Esophagus squamous epithelium (tissue), 5 donors: ENCODE results near the gene MYO5A. TPM values are rescaled to one million over a fixed set of nuclear protein-coding genes. Genes with fewer than 3 reads are reported as not detected.

Source experiments
- DNase-seq: peaks from one replicate; lab custom pipeline; 2025; lab: John Stamatoyannopoulos, UW
- H3K27ac ChIP-seq, 4 donors: fragments of 200-600 bp; sonication (generic); one replicate each; pipeline ENCODE4 v1.5.1; 2016 to 2019; ENCODE audit warnings: mild to moderate bottlenecking in 1 of 4
- H3K27me3 ChIP-seq, 4 donors: fragments of 200-600 bp; sonication (generic); 1 replicate in 3 of 4; 2 replicates in 1 of 4; pipeline versions ENCODE4 v1.5.1 to v1.6.0; 2017 to 2021; ENCODE audit warnings: antibody characterized with exemption in 1 of 4
- H3K36me3 ChIP-seq, 3 donors: fragments of 200-600 bp; sonication (generic); one replicate each; pipeline ENCODE4 v1.5.1; 2016 to 2019
- H3K4me1 ChIP-seq, 3 donors: fragments of 200-600 bp; sonication (generic); one replicate each; pipeline ENCODE4 v1.5.1; 2017 to 2019
- H3K4me3 ChIP-seq, 4 donors: fragments of 200-600 bp; sonication (generic); 1 replicate in 3 of 4; 2 replicates in 1 of 4; pipeline ENCODE4 v1.5.1; 2016 to 2019; ENCODE audit warnings: mild to moderate bottlenecking in 2 of 4, moderate library complexity in 1 of 4
- H3K9me3 ChIP-seq, 3 donors: fragments of 200-600 bp; sonication (generic); one replicate each; pipeline ENCODE4 v1.5.1; 2016 to 2019
- POLR2A ChIP-seq, 4 donors: fragments of 450-650 bp; IDR thresholded peaks; one replicate each; pipeline ENCODE4 v1.6.1; 2017; ENCODE audit warnings: antibody characterized with exemption in 4 of 4, mild to moderate bottlenecking in 4 of 4, moderate library complexity in 3 of 4
- WGBS, 2 donors: methylation state at CpG; one replicate each; pipeline ENCODE4 v1.1.5; 2018; 5-methylcytosine and 5-hydroxymethylcytosine counted together
- intact Hi-C: fragments of 100-400 bp; cut with DNase I; formaldehyde crosslinking; loops from one replicate; pipeline ENCODE4 v1.15.0; 2022
- total RNA-seq, 4 donors: library from RNA; depleted of rRNA; stranded (reverse); fragments of >200 nt; gene quantifications; one replicate each; pipeline ENCODE4 v1.1.0, GENCODE V29; 2016
- TF ChIP-seq, protein P1 (sequence below), 6 experiments: fragments of 450-650 bp in 4 of 6; fragments of 200-600 bp in 2 of 6; sonication (generic) in 2 of 6; IDR thresholded peaks; one replicate each; pipeline ENCODE4 v1.5.1; 2016 to 2019; ENCODE audit warnings: antibody characterized with exemption in 6 of 6, mild to moderate bottlenecking in 4 of 6, moderate library complexity in 4 of 6
- donor health status: DM: yes; HTN: yes; CAD: no.

MYO5A gene
- total RNA-seq, 4 donors from 2014 or later: 11.3 to 24.6 (median 22.3) TPM

DNA sequence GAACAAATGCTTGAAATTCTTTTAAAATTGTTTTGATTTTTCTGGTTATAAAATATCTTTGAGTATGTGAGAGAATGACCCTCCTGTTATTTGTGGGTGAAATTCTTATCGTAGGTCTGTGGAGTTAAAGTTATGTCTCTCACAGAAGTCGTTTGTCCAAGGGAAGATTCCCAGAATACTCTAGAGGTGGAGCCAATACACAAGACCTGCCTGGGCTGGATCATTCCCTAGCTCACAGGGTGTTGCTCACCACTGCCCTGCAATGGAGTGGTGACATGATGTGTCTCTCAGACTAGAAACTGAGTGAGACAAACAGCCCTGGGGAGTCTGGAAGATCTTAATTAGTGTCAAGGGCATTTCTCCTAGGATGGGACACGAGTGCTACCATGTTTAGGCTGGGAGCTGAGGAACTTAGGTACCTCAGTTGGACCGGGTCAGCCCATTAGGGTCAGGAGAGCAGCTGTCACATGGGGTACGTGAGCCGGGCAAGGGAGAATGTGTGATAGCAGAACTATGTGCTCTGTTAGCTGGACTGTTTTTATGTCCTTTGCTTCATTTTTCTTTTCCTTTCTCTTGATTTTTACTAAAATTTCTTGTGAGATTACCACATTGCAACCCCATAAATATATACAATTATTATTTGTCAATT lies 179.5 kb downstream of the MYO5A start:
- Histone ChIP-seq H3K9me3 (no peaks in the 10 kb centered on the region), H3K27me3 (no peaks in the 10 kb centered on the region), H3K4me1 (no peaks in the 10 kb centered on the region), H3K4me3 (no peak overlapping the region), H3K36me3 (peaks cover 0 to 84% (median 11%) of the 10 kb centered on the region in 3 donors), H3K27ac (no peak overlapping the region)
- intact Hi-C loops: no loop called here
- no peak for TF ChIP-seq POLR2A (IDR thresholded peaks at IDR 0.05)
- TF ChIP-seq, protein P1, sequence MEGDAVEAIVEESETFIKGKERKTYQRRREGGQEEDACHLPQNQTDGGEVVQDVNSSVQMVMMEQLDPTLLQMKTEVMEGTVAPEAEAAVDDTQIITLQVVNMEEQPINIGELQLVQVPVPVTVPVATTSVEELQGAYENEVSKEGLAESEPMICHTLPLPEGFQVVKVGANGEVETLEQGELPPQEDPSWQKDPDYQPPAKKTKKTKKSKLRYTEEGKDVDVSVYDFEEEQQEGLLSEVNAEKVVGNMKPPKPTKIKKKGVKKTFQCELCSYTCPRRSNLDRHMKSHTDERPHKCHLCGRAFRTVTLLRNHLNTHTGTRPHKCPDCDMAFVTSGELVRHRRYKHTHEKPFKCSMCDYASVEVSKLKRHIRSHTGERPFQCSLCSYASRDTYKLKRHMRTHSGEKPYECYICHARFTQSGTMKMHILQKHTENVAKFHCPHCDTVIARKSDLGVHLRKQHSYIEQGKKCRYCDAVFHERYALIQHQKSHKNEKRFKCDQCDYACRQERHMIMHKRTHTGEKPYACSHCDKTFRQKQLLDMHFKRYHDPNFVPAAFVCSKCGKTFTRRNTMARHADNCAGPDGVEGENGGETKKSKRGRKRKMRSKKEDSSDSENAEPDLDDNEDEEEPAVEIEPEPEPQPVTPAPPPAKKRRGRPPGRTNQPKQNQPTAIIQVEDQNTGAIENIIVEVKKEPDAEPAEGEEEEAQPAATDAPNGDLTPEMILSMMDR (IDR thresholded peaks at IDR 0.05): no peak
- DNase-seq: no peak
- 77 to 78% methylated on average over 6 of the region's 6 CpGs for WGBS, 2 donors

DNA sequence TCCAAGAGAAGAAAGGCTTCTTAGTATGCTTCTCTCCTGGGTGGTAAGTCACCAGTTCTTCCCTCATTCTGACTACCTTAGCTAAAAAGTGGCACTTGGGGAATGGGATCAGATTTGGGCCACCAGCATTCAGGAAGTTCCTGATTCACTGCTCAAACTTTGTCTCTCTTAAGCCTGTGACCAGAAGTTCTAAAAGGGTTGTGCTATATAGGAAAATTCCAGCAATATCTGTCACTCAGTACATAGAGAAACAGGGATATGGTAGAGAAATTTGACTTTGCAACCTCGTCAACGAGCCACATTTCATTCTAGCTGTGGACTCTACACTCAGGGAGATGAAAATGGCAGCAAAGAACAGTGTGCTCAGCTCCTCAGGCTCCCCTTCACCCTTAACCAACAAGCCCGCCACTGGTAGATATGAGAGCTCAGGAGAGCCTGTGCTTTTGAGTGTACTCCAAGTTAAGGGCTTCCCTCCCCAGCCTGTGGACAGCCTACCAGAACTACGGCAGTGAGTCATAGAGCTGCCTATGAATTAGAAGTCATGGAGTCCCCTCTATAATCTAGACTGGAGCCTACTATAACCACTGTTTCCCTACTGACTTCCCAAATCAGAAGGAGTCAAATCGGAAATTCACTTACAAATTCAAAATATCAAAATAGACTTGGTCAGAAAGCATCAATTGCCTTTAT lies 180.5 kb downstream of the MYO5A start:
- H3K36me3 ChIP-seq: peaks cover 0 to 75% (median 6%) of the 10 kb centered on the region in 3 donors
- H3K27me3 ChIP-seq: no peaks in the 10 kb centered on the region
- no peak overlapping the region for H3K4me3 ChIP-seq
- WGBS, 2 donors: 92% methylated on average over 5 of the region's 5 CpGs
- intact Hi-C loops: no loop called here
- no peak overlapping the region for H3K27ac ChIP-seq
- H3K9me3 ChIP-seq: no peaks in the 10 kb centered on the region
- no peaks in the 10 kb centered on the region for H3K4me1 ChIP-seq
- TF ChIP-seq, protein P1 (IDR thresholded peaks at IDR 0.05): no peak
- TF ChIP-seq POLR2A (IDR thresholded peaks at IDR 0.05): no peak
- no peak for DNase-seq

DNA sequence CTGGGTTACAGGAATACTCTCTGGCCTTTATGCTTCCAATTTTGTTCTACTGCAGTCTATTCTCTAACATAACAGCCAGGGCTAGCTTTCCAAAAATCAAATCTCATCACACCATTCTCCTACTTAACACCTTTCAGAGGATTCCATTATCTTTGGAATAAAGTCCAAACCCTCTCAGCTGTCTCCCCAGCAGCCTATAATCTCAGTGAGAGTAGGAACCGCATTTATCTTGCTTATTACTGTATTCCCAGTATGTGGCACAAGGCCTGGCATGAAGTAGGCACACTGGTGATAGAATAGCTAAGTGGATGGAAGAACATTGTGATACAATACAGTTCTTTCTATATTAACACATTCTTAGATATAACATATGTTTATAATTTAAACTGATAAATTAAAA lies 184.1 kb downstream of the MYO5A start:
- TF ChIP-seq, protein P1 (IDR thresholded peaks at IDR 0.05): no peak
- no peak for TF ChIP-seq POLR2A (IDR thresholded peaks at IDR 0.05)
- DNase-seq: no peak
- Histone ChIP-seq H3K27ac (no peak overlapping the region), H3K27me3 (no peaks in the 10 kb centered on the region), H3K36me3 (peaks cover 0 to 50% (median 0%) of the 10 kb centered on the region in 3 donors), H3K9me3 (no peaks in the 10 kb centered on the region), H3K4me1 (no peaks in the 10 kb centered on the region), H3K4me3 (no peak overlapping the region)
- WGBS, 2 donors: 94 to 100% methylated on average over 1 of the region's 1 CpG
- intact Hi-C loops: no loop called here

DNA sequence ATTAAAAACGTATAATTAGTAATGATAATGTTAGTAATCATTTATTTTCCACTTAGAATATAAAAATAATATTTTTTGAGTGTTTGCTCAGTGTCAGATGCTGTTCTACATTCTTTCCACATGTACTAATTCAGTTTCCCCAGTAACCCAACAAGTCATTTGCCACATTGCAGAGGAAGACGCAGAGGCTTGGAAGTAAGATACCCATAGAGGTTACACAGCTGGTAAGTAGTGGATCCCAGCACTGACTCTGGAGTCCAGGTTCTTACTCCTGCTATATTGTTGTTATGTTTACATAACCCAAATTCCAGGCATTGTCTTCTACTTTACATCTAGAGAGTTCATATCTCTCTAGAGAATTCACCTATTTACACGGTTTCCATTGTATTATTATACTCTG lies 184.8 kb downstream of the MYO5A start:
- DNase-seq: no peak
- H3K36me3 ChIP-seq: peaks cover 0 to 45% (median 0%) of the 10 kb centered on the region in 3 donors
- TF ChIP-seq POLR2A (IDR thresholded peaks at IDR 0.05): no peak
- TF ChIP-seq, protein P1 (IDR thresholded peaks at IDR 0.05): no peak
- no peaks in the 10 kb centered on the region for H3K4me1 ChIP-seq
- no peak overlapping the region for H3K27ac ChIP-seq
- WGBS, 2 donors: 80 to 83% methylated on average over 3 of the region's 3 CpGs
- no peaks in the 10 kb centered on the region for H3K9me3 ChIP-seq
- no peak overlapping the region for H3K4me3 ChIP-seq
- H3K27me3 ChIP-seq: no peaks in the 10 kb centered on the region
- intact Hi-C loops: no loop called here

DNA sequence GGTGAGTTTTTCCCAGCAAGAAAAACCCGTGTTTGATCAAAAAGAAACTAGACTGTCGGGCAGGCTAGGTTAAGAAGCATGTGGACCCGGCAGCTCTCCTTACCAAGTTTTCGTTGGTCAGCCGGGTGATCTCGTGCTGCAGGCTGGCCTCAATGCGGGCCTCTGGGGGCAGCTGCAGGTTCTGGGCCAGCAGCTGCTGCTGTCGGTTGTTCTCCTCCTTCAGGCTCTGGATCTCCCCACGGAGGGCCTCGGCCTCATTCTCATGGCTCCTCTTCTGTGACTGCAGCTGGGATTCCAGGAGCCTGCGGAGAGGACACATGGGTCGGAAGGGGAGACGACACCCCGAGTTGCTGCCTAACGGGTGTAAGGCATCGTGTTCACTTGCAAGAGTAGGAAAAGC lies 188.6 kb downstream of the MYO5A start:
- H3K9me3 ChIP-seq: no peaks in the 10 kb centered on the region
- DNase-seq: no peak

More for the DNA sequence above, 188.6 kb downstream of the MYO5A start:
- H3K27me3 ChIP-seq: no peaks in the 10 kb centered on the region
- intact Hi-C loops: no loop called here
- 89 to 100% methylated on average over 8 to 9 of the region's 16 CpGs for WGBS, 2 donors
- H3K4me1 ChIP-seq: peaks cover 0 to 9% (median 0%) of the 10 kb centered on the region in 3 donors
- no peak overlapping the region for H3K27ac ChIP-seq
- H3K4me3 ChIP-seq: no peak overlapping the region
- H3K36me3 ChIP-seq: peaks cover 0 to 31% (median 0%) of the 10 kb centered on the region in 3 donors
- TF ChIP-seq, protein P1 (IDR thresholded peaks at IDR 0.05): no peak
- TF ChIP-seq POLR2A (IDR thresholded peaks at IDR 0.05): no peak
